Liver (tissue), 9 donors: ENCODE data around the gene NINJ1. TPM values are rescaled to one million over a fixed set of nuclear protein-coding genes. Genes with fewer than 3 reads are reported as not detected.

Source experiments
- DNase-seq: peaks from one replicate; pipeline ENCODE4 v3.0.0-alpha.2; 2017; ENCODE audit warnings: low spot score
- H3K27ac ChIP-seq, 2 donors: one replicate each; pipeline ENCODE4 v1.7.0; 2013; ENCODE audit warnings: inconsistent platforms in 2 of 2, low read length in 2 of 2, control low read depth in 1 of 2, low read depth in 1 of 2, mild to moderate bottlenecking in 1 of 2
- H3K27me3 ChIP-seq, 4 donors: one replicate each; pipeline versions ENCODE4 v1.6.1 to v1.7.0; 2013; ENCODE audit warnings: low read length in 3 of 4, inconsistent platforms in 1 of 4, mild to moderate bottlenecking in 1 of 4, moderate library complexity in 1 of 4; ENCODE audit not compliant: control insufficient read depth in 4 of 4, insufficient read depth in 4 of 4
- H3K36me3 ChIP-seq, 4 donors: one replicate each; pipeline versions ENCODE4 v1.6.1 to v1.7.0; 2013; ENCODE audit warnings: low read length in 3 of 4, mild to moderate bottlenecking in 3 of 4, low read depth in 1 of 4, moderate library complexity in 1 of 4; ENCODE audit not compliant: control insufficient read depth in 4 of 4, insufficient read depth in 3 of 4
- H3K4me1 ChIP-seq, 4 donors: one replicate each; pipeline versions ENCODE4 v1.6.1 to v1.7.0; 2013; ENCODE audit warnings: low read length in 3 of 4, mild to moderate bottlenecking in 3 of 4, moderate library complexity in 1 of 4; ENCODE audit not compliant: control insufficient read depth in 4 of 4, insufficient read depth in 4 of 4
- H3K4me3 ChIP-seq, 3 donors: one replicate each; pipeline versions ENCODE4 v1.6.1 to v1.7.0; 2013; ENCODE audit warnings: low read length in 3 of 3, control low read depth in 1 of 3, low read depth in 1 of 3, mild to moderate bottlenecking in 1 of 3
- H3K9ac ChIP-seq, 2 donors: one replicate each; pipeline ENCODE4 v1.7.0; 2013; ENCODE audit warnings: low read length in 2 of 2, mild to moderate bottlenecking in 2 of 2, moderate library complexity in 2 of 2, control low read depth in 1 of 2, low read depth in 1 of 2
- H3K9me3 ChIP-seq, 4 donors: one replicate each; pipeline versions ENCODE4 v1.6.1 to v1.7.0; 2013; ENCODE audit warnings: low read length in 3 of 4; ENCODE audit not compliant: control insufficient read depth in 4 of 4
- ATF3 ChIP-seq: IDR thresholded peaks from 2 replicates; pipeline ENCODE4 v1.6.1; 2016; ENCODE audit warnings: antibody characterized with exemption
- EGR1 ChIP-seq, 2 donors: IDR thresholded peaks; 2 replicates each; pipeline ENCODE4 v1.6.1; 2016 to 2018; ENCODE audit warnings: antibody characterized with exemption in 2 of 2, low read depth in 2 of 2
- FOXA1 ChIP-seq: IDR thresholded peaks from 2 replicates; pipeline ENCODE4 v1.6.1; 2016; ENCODE audit warnings: antibody characterized with exemption
- FOXA2 ChIP-seq: IDR thresholded peaks from 2 replicates; pipeline ENCODE4 v1.6.1; 2016; ENCODE audit warnings: antibody characterized with exemption
- GABPA ChIP-seq, 2 donors: IDR thresholded peaks in 1 of 2; conservative IDR thresholded peaks in 1 of 2; 2 replicates each; pipeline ENCODE4 v1.6.1; 2016; ENCODE audit warnings: antibody characterized with exemption in 2 of 2, mild to moderate bottlenecking in 1 of 2, moderate library complexity in 1 of 2
- HNF4A ChIP-seq, 2 donors: conservative IDR thresholded peaks; 2 replicates each; pipeline ENCODE4 v1.6.1; 2016; ENCODE audit warnings: antibody characterized with exemption in 2 of 2, mild to moderate bottlenecking in 2 of 2
- HNF4G ChIP-seq: IDR thresholded peaks from 2 replicates; pipeline ENCODE4 v1.6.1; 2016; ENCODE audit warnings: antibody characterized with exemption
- JUND ChIP-seq, 2 donors: IDR thresholded peaks; 2 replicates each; pipeline ENCODE4 v1.6.1; 2016; ENCODE audit warnings: antibody characterized with exemption in 2 of 2
- MAX ChIP-seq: IDR thresholded peaks from 2 replicates; pipeline ENCODE4 v1.6.1; 2016; ENCODE audit warnings: antibody characterized with exemption
- NR2F2 ChIP-seq: IDR thresholded peaks from 2 replicates; pipeline ENCODE4 v1.6.1; 2016; ENCODE audit warnings: antibody characterized with exemption
- RAD21 ChIP-seq, 2 donors: IDR thresholded peaks; 2 replicates each; pipeline ENCODE4 v1.6.1; 2016; ENCODE audit warnings: antibody characterized with exemption in 2 of 2, mild to moderate bottlenecking in 2 of 2
- RXRA ChIP-seq, 2 donors: IDR thresholded peaks; 2 replicates each; pipeline ENCODE4 v1.6.1; 2017 to 2018; ENCODE audit warnings: antibody characterized with exemption in 2 of 2, mild to moderate bottlenecking in 1 of 2
- TAF1 ChIP-seq: conservative IDR thresholded peaks from 2 replicates; pipeline ENCODE4 v1.6.1; 2016; ENCODE audit warnings: antibody characterized with exemption, mild to moderate bottlenecking
- YY1 ChIP-seq: IDR thresholded peaks from 2 replicates; pipeline ENCODE4 v1.6.1; 2016; ENCODE audit warnings: antibody characterized with exemption, mild to moderate bottlenecking
- WGBS: extraction: QIAGEN DNeasy Blood & Tissue Kit; methylation state at CpG from one replicate; pipeline ENCODE4 v1.1.7; 2013; 5-methylcytosine and 5-hydroxymethylcytosine counted together
- polyA plus RNA-seq, 2 donors: library from polyadenylated mRNA; stranded (reverse) in 1 of 2; unstranded in 1 of 2; fragments of 200-250 nt in 1 of 2; fragments of >200 nt in 1 of 2; fragmentation: Nextera tagmentation in 1 of 2; extraction: Ambion mirVana in 1 of 2; gene quantifications; one replicate each; pipeline versions ENCODE4 v1.2.1 to v1.2.3, GENCODE V29; 2013 to 2015
- total RNA-seq, 2 donors: library from RNA; depleted of rRNA; stranded (reverse); fragments of >200 nt; gene quantifications; one replicate each; pipeline ENCODE4 v1.2.3, GENCODE V29; 2014
- TF ChIP-seq, protein P1 (sequence below): IDR thresholded peaks from 2 replicates; pipeline ENCODE4 v1.6.1; 2016; ENCODE audit warnings: antibody characterized with exemption
- TF ChIP-seq, protein P2 (sequence below): fragments of 150-350 bp; IDR thresholded peaks from 2 replicates; pipeline ENCODE4 v1.5.1; 2017; ENCODE audit warnings: improper control_type of control experiment, low read depth, low read length; ENCODE audit not compliant: missing input control
- donor health status: healthy.
- donor health status: healthy.
- donor health status: healthy.
- donor health status: healthy.
- donor health status: healthy.

Gene NINJ1
- total and polyA plus RNA-seq, 4 donors, result 31.2 to 72.1 (median 55.2) TPM

GRCh38 chr9:93077811-93078210 lies 56.2 kb downstream of the NINJ1 start:
- no peak overlapping the region for H3K4me3 ChIP-seq
- no peak overlapping the region for H3K9ac ChIP-seq
- H3K9me3 ChIP-seq, result no peaks in the 10 kb centered on the region
- no peaks in the 10 kb centered on the region for H3K27me3 ChIP-seq
- H3K4me1 ChIP-seq, result peaks cover 0 to under 1% (median 0%) of the 10 kb centered on the region in 4 donors
- no peak overlapping the region for H3K27ac ChIP-seq
- TF ChIP-seq ATF3 (no peak), MAX (no peak), FOXA1 (no peak), RAD21 (IDR thresholded peaks at IDR 0.05) (no peak), TAF1 (no peak), NR2F2 (no peak), RXRA (IDR thresholded peaks at IDR 0.05) (no peak), JUND (IDR thresholded peaks at IDR 0.05) (no peak), YY1 (no peak), HNF4G (no peak), FOXA2 (no peak), HNF4A (conservative IDR thresholded peaks at IDR 0.05) (no peak)
- TF ChIP-seq, protein P1, sequence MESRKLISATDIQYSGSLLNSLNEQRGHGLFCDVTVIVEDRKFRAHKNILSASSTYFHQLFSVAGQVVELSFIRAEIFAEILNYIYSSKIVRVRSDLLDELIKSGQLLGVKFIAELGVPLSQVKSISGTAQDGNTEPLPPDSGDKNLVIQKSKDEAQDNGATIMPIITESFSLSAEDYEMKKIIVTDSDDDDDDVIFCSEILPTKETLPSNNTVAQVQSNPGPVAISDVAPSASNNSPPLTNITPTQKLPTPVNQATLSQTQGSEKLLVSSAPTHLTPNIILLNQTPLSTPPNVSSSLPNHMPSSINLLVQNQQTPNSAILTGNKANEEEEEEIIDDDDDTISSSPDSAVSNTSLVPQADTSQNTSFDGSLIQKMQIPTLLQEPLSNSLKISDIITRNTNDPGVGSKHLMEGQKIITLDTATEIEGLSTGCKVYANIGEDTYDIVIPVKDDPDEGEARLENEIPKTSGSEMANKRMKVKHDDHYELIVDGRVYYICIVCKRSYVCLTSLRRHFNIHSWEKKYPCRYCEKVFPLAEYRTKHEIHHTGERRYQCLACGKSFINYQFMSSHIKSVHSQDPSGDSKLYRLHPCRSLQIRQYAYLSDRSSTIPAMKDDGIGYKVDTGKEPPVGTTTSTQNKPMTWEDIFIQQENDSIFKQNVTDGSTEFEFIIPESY, result no peak
- H3K36me3 ChIP-seq, result peaks cover 0 to 5% (median 0%) of the 10 kb centered on the region in 4 donors
- no peak for DNase-seq
- WGBS, result over 99% methylated on average over 16 of the region's 16 CpGs

- WGBS, result 94% methylated on average over 1 of the region's 1 CpG
- H3K36me3 ChIP-seq, result peaks cover 0 to 5% (median 0%) of the 10 kb centered on the region in 4 donors
- H3K4me1 ChIP-seq, result peaks cover 0 to 5% (median 2%) of the 10 kb centered on the region in 4 donors
- H3K4me3 ChIP-seq, result no peak overlapping the region
- no peak for DNase-seq
- TF ChIP-seq HNF4G, result no peak
- TF ChIP-seq, protein P1, result no peak
- no peak for TF ChIP-seq EGR1 (IDR thresholded peaks at IDR 0.05; ENCODE audit: low read depth in 2 of 2)
- TF ChIP-seq, protein P2, sequence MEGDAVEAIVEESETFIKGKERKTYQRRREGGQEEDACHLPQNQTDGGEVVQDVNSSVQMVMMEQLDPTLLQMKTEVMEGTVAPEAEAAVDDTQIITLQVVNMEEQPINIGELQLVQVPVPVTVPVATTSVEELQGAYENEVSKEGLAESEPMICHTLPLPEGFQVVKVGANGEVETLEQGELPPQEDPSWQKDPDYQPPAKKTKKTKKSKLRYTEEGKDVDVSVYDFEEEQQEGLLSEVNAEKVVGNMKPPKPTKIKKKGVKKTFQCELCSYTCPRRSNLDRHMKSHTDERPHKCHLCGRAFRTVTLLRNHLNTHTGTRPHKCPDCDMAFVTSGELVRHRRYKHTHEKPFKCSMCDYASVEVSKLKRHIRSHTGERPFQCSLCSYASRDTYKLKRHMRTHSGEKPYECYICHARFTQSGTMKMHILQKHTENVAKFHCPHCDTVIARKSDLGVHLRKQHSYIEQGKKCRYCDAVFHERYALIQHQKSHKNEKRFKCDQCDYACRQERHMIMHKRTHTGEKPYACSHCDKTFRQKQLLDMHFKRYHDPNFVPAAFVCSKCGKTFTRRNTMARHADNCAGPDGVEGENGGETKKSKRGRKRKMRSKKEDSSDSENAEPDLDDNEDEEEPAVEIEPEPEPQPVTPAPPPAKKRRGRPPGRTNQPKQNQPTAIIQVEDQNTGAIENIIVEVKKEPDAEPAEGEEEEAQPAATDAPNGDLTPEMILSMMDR, result no peak
- no peak for TF ChIP-seq GABPA (IDR thresholded peaks at IDR 0.05 in 1 of 2, conservative IDR thresholded peaks at IDR 0.05 in 1 of 2)
- no peak for TF ChIP-seq HNF4A (conservative IDR thresholded peaks at IDR 0.05)
- no peak for TF ChIP-seq FOXA1
- no peak for TF ChIP-seq RXRA (IDR thresholded peaks at IDR 0.05)
- no peaks in the 10 kb centered on the region for H3K9me3 ChIP-seq
- H3K9ac ChIP-seq, result no peak overlapping the region
- H3K27me3 ChIP-seq, result no peaks in the 10 kb centered on the region
- H3K27ac ChIP-seq, result no peak overlapping the region
Observed at GRCh38 chr9:93077367-93077766, 56.7 kb downstream of the NINJ1 start.
